Measurements from ENCODE around the gene AKR1E2.

DNA sequence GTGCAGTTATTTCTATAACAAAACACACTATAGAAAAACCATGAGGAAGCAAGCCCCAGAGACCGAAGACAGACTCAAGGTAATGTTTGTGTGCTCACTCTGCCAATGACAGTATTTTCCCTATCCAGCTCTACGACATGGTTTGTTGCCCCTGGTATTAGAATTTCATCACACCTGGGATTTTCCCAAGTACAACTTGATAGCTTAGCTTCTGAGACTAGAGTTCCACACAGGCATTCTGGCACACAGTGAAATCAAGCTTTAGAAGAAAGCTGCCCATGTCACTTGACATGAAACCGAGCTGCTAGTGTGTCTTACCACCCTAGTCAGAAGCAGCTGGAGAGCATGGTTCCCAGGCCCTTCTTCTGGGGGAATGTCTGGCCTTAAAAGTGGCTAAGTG lies 44.1 kb upstream of the AKR1E2 start:
- TF ChIP-seq MAX (IDR thresholded peaks at IDR 0.05) (no peak), TAF1 (conservative IDR thresholded peaks at IDR 0.05) (no peak)
- TF ChIP-seq, protein P1, sequence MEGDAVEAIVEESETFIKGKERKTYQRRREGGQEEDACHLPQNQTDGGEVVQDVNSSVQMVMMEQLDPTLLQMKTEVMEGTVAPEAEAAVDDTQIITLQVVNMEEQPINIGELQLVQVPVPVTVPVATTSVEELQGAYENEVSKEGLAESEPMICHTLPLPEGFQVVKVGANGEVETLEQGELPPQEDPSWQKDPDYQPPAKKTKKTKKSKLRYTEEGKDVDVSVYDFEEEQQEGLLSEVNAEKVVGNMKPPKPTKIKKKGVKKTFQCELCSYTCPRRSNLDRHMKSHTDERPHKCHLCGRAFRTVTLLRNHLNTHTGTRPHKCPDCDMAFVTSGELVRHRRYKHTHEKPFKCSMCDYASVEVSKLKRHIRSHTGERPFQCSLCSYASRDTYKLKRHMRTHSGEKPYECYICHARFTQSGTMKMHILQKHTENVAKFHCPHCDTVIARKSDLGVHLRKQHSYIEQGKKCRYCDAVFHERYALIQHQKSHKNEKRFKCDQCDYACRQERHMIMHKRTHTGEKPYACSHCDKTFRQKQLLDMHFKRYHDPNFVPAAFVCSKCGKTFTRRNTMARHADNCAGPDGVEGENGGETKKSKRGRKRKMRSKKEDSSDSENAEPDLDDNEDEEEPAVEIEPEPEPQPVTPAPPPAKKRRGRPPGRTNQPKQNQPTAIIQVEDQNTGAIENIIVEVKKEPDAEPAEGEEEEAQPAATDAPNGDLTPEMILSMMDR (IDR thresholded peaks at IDR 0.05; ENCODE audit: low read depth, low read length, missing input control), result no peak
